ENCODE data around the gene CAPZA3.
"Not testable (repeated sequence)": the region's sequence is repeated elsewhere in the genome, so short reads cannot be mapped to it uniquely, and the experiment has no call there.

Gene CAPZA3, protein sequence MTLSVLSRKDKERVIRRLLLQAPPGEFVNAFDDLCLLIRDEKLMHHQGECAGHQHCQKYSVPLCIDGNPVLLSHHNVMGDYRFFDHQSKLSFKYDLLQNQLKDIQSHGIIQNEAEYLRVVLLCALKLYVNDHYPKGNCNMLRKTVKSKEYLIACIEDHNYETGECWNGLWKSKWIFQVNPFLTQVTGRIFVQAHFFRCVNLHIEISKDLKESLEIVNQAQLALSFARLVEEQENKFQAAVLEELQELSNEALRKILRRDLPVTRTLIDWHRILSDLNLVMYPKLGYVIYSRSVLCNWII

GRCh38 chr12:18737819-18738218, at the start of gene CAPZA3, which contains the start of gene PLCZ1:
Gene CAPZA3 (plus strand): TSS chr12:18738119. CDS start chr12:18738269, 150 bp downstream.
Gene PLCZ1 (minus strand): TSS chr12:18738012. CDS start chr12:18737371, 641 bp downstream.
- H3K4me3 ChIP-seq (ENCODE audit: low read depth, low read length) = no peak within 1 kb of the TSS
- no peaks in the 10 kb centered on the region for H3K9me3 ChIP-seq (ENCODE audit: control insufficient read depth, low read length)
- no peak within 1 kb of the TSS for H3K27ac ChIP-seq
- no peak within 1 kb of the TSS for H2AFZ ChIP-seq
- TF ChIP-seq CTCF (IDR thresholded peaks at IDR 0.05) = no peak
- H3K36me3 ChIP-seq (ENCODE audit: control insufficient read depth, insufficient read depth, low read length) = no peaks in the 10 kb centered on the region
- H3K9ac ChIP-seq = no peak within 1 kb of the TSS
- no peak within 1 kb of the TSS for H3K4me2 ChIP-seq (ENCODE audit: low read length)
- no peaks in the 10 kb centered on the region for H3K79me2 ChIP-seq
- no peaks in the 10 kb centered on the region for H3K27me3 ChIP-seq (ENCODE audit: control insufficient read depth, insufficient read depth, low read length)
- no peaks in the 10 kb centered on the region for H3K4me1 ChIP-seq

GRCh38 chr12:18689771-18690170, 48.1 kb upstream of the CAPZA3 start:
- no peak for TF ChIP-seq CTCF (IDR thresholded peaks at IDR 0.05)
- no peaks in the 10 kb centered on the region for H3K9me3 ChIP-seq (ENCODE audit: control insufficient read depth, low read length)
- no peaks in the 10 kb centered on the region for H3K27me3 ChIP-seq (ENCODE audit: control insufficient read depth, insufficient read depth, low read length)
- H2AFZ ChIP-seq = no peak overlapping the region
- no peak overlapping the region for H3K4me2 ChIP-seq (ENCODE audit: low read length)
- no peak overlapping the region for H3K9ac ChIP-seq
- H3K4me3 ChIP-seq (ENCODE audit: low read depth, low read length) = no peak overlapping the region
- no peak overlapping the region for H3K27ac ChIP-seq
- no peaks in the 10 kb centered on the region for H3K4me1 ChIP-seq
- H3K36me3 ChIP-seq (ENCODE audit: control insufficient read depth, insufficient read depth, low read length) = no peaks in the 10 kb centered on the region
- H3K79me2 ChIP-seq = no peaks in the 10 kb centered on the region

GRCh38 chr12:18690653-18691052, 47.3 kb upstream of the CAPZA3 start:
- Histone ChIP-seq H3K27me3 (ENCODE audit: control insufficient read depth, insufficient read depth, low read length) (no peaks in the 10 kb centered on the region), H3K4me2 (ENCODE audit: low read length) (no peak overlapping the region), H3K27ac (no peak overlapping the region), H3K36me3 (ENCODE audit: control insufficient read depth, insufficient read depth, low read length) (no peaks in the 10 kb centered on the region), H3K4me3 (ENCODE audit: low read depth, low read length) (no peak overlapping the region), H3K9ac (no peak overlapping the region), H3K79me2 (no peaks in the 10 kb centered on the region), H3K9me3 (ENCODE audit: control insufficient read depth, low read length) (no peaks in the 10 kb centered on the region), H3K4me1 (no peaks in the 10 kb centered on the region), H2AFZ (no peak overlapping the region)
- TF ChIP-seq CTCF (IDR thresholded peaks at IDR 0.05) = no peak

GRCh38 chr12:18693986-18694385, 43.9 kb upstream of the CAPZA3 start:
- H3K36me3 ChIP-seq (ENCODE audit: control insufficient read depth, insufficient read depth, low read length); H3K27ac ChIP-seq; H3K4me3 ChIP-seq (ENCODE audit: low read depth, low read length); H3K4me2 ChIP-seq (ENCODE audit: low read length); H2AFZ ChIP-seq; H3K4me1 ChIP-seq; H3K9ac ChIP-seq; H3K9me3 ChIP-seq (ENCODE audit: control insufficient read depth, low read length); H3K79me2 ChIP-seq; H3K27me3 ChIP-seq (ENCODE audit: control insufficient read depth, insufficient read depth, low read length): not testable (repeated sequence)

- no peak for TF ChIP-seq CTCF (IDR thresholded peaks at IDR 0.05)
- H2AFZ ChIP-seq = no peak overlapping the region
- H3K27me3 ChIP-seq (ENCODE audit: control insufficient read depth, insufficient read depth, low read length) = no peaks in the 10 kb centered on the region
- H3K4me2 ChIP-seq (ENCODE audit: low read length) = no peak overlapping the region
- no peaks in the 10 kb centered on the region for H3K79me2 ChIP-seq
- H3K4me1 ChIP-seq = no peaks in the 10 kb centered on the region
- no peaks in the 10 kb centered on the region for H3K36me3 ChIP-seq (ENCODE audit: control insufficient read depth, insufficient read depth, low read length)
- H3K27ac ChIP-seq = no peak overlapping the region
- no peaks in the 10 kb centered on the region for H3K9me3 ChIP-seq (ENCODE audit: control insufficient read depth, low read length)
- no peak overlapping the region for H3K4me3 ChIP-seq (ENCODE audit: low read depth, low read length)
- no peak overlapping the region for H3K9ac ChIP-seq
Observed at GRCh38 chr12:18696971-18697602, 40.8 kb upstream of the CAPZA3 start.
